BJ (cell line): ENCODE data around the gene TWF1. TPM values are rescaled to one million over a fixed set of nuclear protein-coding genes. Genes with fewer than 3 reads are reported as not detected.
A peak's percentile ranks its signal among the peaks of the same experiment; 100 is the strongest.

Experiments used
- CTCF ChIA-PET: fragments of 350-600 bp; formaldehyde crosslinking; extraction: SDS; loops from one replicate; lab custom pipeline; 2021; ENCODE audit warnings: antibody characterized with exemption, inconsistent platforms; lab: Yijun Ruan, JAX
- POLR2A ChIA-PET: fragments of 300-600 bp; sonication (Branson Sonifier 250); formaldehyde crosslinking; extraction: SDS; loops from one replicate; lab custom pipeline; 2021; ENCODE audit warnings: antibody characterized with exemption; lab: Charles Lee
- DNase-seq: peaks from one replicate; pipeline ENCODE4 v3.0.0-alpha.2; 2011; ENCODE audit warnings: low read depth
- H3K27me3 ChIP-seq: 2 replicates; pipeline ENCODE4 v1.6.0; 2011; ENCODE audit warnings: low read length; ENCODE audit not compliant: control insufficient read depth, insufficient read depth
- H3K36me3 ChIP-seq: 2 replicates; pipeline ENCODE4 v1.5.1; 2011; ENCODE audit warnings: low read length; ENCODE audit not compliant: control insufficient read depth, insufficient read depth
- H3K4me3 ChIP-seq: 2 replicates; pipeline ENCODE4 v1.5.1; 2011; ENCODE audit warnings: low read depth, mild to moderate bottlenecking, control low read depth, low read length
- CTCF ChIP-seq: IDR thresholded peaks from 2 replicates; pipeline ENCODE4 v1.5.1; 2011; ENCODE audit warnings: low read depth, mild to moderate bottlenecking, control low read depth, inconsistent platforms, low read length, moderate library complexity; ENCODE audit not compliant: insufficient read depth
- polyA plus RNA-seq: library from polyadenylated mRNA; depleted of rRNA; stranded (reverse); fragments of >200 nt; gene quantifications from 2 replicates; pipeline ENCODE4 v1.2.3, GENCODE V29; 2011

The TWF1 gene
- polyA plus RNA-seq, 1 experiment: 49.8 TPM

DNA sequence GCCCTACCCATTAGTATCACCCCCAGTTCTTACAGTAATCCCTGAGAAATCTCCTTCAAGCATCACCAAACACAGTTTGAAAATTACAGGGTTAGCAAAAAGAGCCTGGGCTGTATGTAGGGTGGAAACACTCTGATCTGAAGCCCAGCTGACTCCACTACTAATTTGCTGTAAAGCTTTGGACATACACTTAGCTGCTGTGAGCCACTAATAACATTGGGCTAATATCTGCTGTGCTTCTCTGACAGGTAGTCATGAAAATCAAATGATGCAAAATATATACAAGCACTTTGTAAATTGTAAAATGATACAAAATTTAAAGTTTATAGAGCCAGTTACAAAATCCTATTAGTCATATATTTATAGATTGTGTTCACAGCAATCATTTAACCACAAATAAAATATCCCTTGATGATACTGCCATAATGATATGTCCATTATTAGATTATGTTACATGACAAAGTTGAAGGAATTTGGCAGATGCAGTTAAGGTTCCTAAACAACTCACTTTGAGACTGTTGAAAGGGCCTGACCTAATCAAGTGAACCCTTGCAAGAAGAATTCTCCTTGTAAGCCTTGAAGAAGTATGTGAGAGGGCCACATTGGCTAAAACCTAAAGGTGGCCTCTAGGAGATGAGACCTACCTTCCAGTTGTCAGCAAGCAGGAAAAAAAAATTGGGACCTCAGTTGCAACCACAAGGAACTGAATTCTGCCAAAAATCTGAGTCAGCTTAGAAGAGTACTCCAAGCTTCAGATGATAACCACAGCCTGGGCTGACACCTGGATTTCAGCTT, 19.0 kb downstream of the TWF1 start:
- TF ChIP-seq CTCF: no peak
- H3K27me3 ChIP-seq: no peaks in the 10 kb centered on the region
- DNase-seq: no peak
- CTCF ChIA-PET: interaction anchor here (1.0 to 1.9 kb wide), 4 partner anchors 10 to 95 kb away, joined by 3 to 9 read pairs (median 3); no protein-coding TSS in a partner anchor
- peaks cover 4% of the 10 kb centered on the region for H3K36me3 ChIP-seq
- no peak overlapping the region for H3K4me3 ChIP-seq
- POLR2A ChIA-PET: no interaction called here

DNA sequence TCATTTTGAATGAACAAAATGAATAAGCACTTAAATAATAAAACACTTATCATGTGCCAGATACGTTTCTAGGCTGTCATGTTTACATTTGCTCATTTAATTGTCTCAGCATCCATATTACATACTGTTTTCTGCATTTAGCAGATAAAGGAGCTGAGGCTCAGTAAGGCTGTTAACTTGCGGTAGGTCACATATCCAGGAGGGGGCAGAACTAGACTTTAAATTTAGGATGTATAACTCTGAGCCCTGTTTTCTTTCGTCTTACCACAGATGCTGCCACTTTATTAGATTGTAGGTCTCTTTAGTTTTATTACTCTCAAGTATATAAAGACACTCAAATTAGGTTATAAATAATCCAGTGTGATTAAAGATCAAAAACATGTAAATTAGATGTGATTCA, 29.6 kb downstream of the TWF1 start:
- TF ChIP-seq CTCF: peak; percentile 36; the same call in 1 of the 2 replicates
- DNase-seq: no peak
- H3K36me3 ChIP-seq: no peaks in the 10 kb centered on the region

GRCh38 chr12:43766291-43766690, 39.8 kb downstream of the TWF1 start:
- POLR2A ChIA-PET: no interaction called here
- peaks cover 4% of the 10 kb centered on the region for H3K36me3 ChIP-seq
- no peak for DNase-seq
- CTCF ChIA-PET: interaction anchor here (1.1 kb wide), 1 partner anchor 10 kb away, joined by 4 read pairs; no protein-coding TSS in a partner anchor
- no peaks in the 10 kb centered on the region for H3K27me3 ChIP-seq
- H3K4me3 ChIP-seq: no peak overlapping the region
- no peak for TF ChIP-seq CTCF

More for the DNA sequence above, 29.6 kb downstream of the TWF1 start:
- Histone ChIP-seq H3K27me3 (no peaks in the 10 kb centered on the region), H3K4me3 (no peak overlapping the region)
- CTCF ChIA-PET: interaction anchor here (0.6 to 2.6 kb wide), 9 partner anchors 8 to 110 kb away, joined by 3 to 28 read pairs (median 4); partner anchors contain the start of gene TWF1
- POLR2A ChIA-PET: no interaction called here

GRCh38 chr12:43764528-43764927, 41.6 kb downstream of the TWF1 start:
- Histone ChIP-seq H3K4me3 (no peak overlapping the region), H3K27me3 (no peaks in the 10 kb centered on the region), H3K36me3 (no peaks in the 10 kb centered on the region)
- ChIA-PET POLR2A (no interaction called here), CTCF (no interaction called here)
- DNase-seq: no peak
- no peak for TF ChIP-seq CTCF

- CTCF ChIA-PET: interaction anchor here (0.6 to 1.6 kb wide), 3 partner anchors 9 to 1659 kb away, joined by 3 to 8 read pairs (median 3); partner anchors contain the start of gene TWF1
- no peaks in the 10 kb centered on the region for H3K27me3 ChIP-seq
- DNase-seq: no peak
- TF ChIP-seq CTCF: no peak
- POLR2A ChIA-PET: no interaction called here
- no peaks in the 10 kb centered on the region for H3K36me3 ChIP-seq
- H3K4me3 ChIP-seq: no peak overlapping the region
Observed at GRCh38 chr12:43763769-43764168, 42.3 kb downstream of the TWF1 start.
